HG03095 (cell line): ENCODE results near the gene RSPRY1.

Experiments
- ATAC-seq: cut with Tn5 transposase; IDR thresholded peaks from one replicate; pipeline ENCODE4 v1.9.1; 2021; ENCODE audit warnings: moderate library complexity; ENCODE audit not compliant: unreplicated experiment

The RSPRY1 gene

DNA sequence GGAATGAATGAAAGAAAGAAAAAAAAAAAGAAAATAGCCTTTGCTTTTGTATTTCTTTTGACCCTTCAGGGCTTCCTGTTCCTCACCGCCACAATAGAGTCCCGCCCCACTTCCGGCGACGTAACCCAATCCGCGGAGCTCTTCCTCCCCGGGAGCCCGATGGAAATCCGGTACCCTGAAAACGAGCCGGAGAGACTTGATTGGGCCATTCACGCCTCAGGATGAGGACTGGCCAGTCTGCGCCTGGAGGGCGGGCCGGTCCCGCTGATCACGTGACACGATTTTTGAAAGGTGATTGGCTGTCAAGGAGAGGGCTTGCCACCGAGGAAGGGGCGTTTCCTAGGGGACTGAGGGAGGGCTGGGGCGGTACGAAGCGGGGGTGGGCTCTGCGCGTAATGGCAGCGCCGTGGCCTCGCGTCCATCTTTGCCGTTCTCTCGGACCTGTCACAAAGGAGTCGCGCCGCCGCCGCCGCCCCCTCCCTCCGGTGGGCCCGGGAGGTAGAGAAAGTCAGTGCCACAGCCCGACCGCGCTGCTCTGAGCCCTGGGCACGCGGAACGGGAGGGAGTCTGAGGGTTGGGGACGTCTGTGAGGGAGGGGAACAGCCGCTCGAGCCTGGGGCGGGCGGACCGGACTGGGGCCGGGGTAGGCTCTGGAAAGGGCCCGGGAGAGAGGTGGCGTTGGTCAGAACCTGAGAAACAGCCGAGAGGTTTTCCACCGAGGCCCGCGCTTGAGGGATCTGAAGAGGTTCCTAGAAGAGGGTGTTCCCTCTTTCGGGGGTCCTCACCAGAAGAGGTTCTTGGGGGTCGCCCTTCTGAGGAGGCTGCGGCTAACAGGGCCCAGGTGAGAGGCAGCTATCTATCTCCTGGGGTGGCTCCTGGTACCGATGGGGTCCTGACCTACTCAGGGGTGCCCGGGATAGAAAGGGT, at the start of gene RSPRY1, which contains the start of gene PSME3IP1:
RSPRY1 (plus strand) TSS at position 385 of the 927 bp plus-strand sequence. CDS start 18,330 bp downstream, outside the sequence.
PSME3IP1 (minus strand) TSS at position 95 of the 927 bp plus-strand sequence. CDS start 12,185 bp downstream, outside the sequence.
- peak; percentile 88 for ATAC-seq

DNA sequence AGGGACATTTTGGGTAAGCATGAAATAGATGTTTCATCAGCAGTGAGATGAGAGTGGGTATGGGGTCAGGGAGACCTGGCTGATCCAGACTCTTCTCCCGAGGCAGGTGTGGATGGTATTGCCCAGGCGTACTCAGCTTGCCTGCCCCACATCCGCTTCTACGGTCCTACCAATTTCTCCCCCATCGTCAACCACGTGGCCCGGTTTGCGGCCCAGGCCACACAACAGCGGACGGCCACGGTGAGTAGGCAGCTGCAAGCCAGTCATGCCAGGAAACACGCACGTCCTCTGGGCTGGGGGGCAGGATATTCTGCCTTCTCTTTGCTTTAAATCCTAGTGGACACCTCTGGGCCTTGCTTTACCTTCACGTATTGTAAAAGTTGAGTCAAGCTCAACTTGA, 49.1 kb upstream of the RSPRY1 start:
- ATAC-seq: no peak

DNA sequence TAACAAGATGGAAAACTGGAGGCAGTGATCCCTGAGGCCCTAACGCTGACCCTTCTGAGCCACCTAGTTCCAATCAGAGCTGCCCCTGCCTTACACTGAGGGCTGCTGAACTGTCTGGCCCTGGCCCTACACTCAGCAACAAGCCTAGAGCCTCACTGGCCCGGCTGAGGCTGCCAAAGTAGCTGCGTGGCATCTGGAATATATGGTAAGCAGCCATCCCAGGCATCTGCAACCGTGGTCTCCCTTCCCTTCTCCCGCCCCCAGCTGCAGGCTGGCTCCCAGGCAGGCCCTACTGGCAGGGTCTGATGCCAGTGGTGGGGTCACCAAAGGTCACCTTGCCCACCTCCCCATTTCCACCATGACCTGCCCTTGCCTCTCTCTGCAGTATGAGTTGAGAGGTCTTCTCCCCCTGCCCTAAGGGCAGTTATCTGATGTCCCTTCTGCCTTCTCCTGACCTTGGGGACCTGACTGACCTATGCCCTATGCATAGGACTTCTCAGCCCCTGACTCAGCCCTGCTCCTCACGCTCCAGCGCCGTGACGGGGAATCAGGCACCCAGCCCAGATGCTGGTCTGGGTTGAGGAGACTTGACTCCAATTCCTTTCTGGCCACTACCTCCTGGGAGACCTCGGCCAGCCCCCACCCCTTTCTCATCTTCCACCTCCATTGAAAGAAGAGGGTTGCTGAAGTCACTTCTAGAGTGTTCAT, 48.4 kb upstream of the RSPRY1 start:
- no peak for ATAC-seq

DNA sequence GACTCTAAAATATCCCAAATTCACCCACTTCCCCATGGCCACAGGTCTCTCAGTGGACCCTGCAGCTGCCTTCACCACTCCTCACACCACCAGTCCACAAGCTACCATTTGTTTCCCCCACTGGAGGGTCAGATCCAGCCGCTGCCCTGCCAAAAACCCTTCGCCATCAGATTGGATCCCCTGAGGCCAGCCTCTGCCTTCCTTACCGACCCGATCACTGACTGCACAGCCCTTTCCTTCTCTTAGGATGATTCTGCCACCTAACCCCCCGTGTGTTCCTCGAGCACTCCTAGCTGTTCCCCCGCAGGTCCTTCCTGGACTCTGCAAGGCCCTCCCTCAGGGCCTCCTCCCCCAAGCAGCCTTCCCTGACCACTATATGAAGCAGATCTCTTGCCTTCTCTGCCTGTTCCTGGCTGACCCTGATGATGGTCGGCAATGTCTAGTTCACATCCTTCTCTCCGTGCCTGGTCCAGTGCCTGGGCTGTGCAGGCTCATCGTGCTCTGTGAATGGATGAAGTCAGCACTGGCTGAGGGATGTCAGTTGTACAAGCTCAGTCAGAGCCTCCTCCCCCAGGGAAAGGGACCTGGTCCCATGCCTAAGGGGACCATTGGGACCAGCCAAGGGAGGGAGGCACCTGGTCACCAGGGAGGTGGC, 47.7 kb upstream of the RSPRY1 start:
- no peak for ATAC-seq

DNA sequence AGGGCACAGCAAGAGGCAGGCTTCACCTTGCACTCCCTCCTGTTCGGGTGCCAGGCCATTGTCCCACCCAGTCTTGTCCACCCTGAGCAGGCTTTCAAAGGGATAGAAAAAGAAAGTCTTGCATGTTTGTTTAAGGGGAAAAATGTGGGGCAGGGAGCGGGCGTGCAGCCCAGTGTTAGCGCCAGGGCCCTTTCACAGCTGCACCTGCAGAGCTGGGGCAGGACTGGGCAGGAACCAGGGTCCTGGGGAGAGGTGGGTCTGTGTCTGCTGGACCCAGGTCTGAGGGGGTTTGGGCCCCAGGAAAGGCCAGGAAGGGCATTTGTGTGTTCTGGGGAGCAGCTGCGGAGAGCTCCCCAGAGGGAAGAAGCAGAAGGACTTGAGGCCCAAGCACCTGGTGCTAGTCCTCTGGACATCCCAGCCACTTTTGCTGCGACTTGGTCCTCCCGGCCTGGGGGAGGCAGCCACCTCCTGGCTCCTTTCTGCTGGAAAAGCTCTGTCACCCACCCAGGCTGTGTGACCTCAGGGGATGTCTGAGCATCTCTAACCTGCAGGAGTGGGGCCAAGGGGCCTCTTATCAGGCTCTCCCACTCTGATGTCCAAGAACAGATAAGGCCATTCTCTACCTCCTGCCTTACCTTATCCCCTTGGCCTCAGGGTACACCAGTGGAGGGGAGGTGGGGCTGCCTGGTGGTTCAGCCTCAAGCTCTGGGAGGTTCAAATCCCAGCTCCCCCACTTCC, 45.0 kb upstream of the RSPRY1 start:
- ATAC-seq: no peak

DNA sequence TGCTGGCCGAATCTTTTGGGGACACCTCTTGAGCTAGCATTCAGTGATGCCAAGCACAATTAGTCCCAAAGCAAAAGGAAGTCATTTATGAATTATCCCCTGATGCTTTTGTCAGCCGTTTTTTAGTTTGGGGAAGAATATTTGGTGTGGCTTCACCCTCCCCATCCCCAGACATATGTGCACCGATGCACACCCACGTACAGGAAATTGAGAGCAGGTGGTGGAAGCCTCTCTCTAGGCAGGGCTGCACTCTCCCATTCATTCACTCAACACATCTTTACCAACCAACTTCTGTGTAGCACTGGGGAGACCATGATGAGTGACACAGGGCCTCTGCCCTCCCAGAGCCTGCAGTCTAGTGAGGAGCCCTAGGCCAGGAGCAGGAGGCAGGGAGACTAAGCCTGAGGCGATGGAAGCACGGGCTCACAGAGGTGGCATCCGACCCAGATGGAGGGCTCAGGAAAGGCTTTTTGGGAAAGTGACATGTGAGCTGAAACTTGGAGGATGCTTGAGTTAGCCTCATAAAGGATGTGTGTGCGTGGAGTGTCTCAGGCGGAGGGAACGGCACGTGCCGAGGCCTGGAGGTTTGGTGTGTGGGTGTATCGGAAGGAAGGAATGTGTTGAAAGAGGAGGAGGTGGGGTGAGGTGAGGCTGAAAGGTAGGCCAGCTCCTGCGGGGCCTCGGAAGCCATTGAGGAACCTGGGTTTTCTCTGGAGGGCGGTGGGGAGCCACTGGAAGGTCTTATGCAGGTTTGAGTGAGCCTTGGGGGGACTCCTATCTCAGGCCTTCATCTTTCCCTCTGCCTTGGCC, 44.1 kb upstream of the RSPRY1 start:
- ATAC-seq: peak; percentile 67

DNA sequence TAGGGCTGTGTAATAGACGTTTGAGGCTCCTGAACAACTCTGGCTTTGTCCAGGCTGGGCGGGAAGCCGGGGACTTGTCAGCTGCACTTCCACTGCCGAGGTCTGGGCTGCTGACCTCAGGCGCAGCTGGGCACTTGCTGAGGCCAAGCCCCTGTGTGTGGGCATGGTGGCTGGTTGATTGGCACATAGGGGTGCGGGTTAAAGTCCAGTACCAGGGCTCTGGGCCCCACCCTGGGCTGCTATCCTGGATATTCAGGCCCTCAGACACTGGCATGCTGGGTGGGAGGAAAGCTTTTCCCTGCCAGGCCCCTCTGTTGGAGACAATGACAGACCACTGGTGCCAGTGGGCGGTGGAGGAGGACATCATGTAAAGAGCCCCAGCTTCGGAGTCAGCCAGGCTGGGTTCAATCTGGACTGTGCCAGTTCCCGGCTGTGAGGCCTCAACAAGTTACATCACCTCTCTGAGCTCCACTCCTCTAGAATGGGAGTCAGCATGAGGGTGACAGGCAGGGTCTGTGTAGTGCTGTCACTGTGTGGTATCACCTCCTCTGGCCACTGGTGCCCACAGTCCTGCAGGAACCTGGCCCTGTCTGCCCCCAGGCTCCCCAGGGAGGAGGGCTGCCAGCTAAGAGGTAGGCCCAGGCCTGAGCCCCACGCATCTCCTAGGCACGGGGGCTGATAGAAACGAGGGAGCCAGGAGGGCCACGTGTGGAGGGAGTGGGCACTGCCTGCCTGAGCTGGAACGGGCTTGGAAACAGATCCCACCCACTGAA, 42.8 kb upstream of the RSPRY1 start:
- ATAC-seq: no peak

DNA sequence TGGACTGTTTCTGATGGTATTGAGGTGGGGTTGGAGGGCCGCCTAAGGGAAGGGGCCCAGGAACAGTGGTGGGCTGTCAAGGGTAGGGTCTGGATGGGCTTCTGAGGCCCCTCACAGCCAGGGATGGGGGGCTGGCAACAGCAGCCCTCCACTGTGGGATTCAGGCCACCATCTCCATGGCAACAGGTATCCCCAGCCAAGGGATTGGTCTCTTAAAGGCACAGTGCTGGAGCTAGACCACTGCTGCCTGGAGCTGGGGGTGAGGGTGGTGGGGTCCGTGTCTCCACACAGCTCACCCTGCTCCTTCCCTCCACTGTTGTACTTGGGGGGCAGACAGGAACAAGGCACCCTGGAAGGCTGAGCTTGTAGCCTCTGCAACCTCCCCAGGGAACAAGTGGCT, 42.1 kb upstream of the RSPRY1 start:
- no peak for ATAC-seq

DNA sequence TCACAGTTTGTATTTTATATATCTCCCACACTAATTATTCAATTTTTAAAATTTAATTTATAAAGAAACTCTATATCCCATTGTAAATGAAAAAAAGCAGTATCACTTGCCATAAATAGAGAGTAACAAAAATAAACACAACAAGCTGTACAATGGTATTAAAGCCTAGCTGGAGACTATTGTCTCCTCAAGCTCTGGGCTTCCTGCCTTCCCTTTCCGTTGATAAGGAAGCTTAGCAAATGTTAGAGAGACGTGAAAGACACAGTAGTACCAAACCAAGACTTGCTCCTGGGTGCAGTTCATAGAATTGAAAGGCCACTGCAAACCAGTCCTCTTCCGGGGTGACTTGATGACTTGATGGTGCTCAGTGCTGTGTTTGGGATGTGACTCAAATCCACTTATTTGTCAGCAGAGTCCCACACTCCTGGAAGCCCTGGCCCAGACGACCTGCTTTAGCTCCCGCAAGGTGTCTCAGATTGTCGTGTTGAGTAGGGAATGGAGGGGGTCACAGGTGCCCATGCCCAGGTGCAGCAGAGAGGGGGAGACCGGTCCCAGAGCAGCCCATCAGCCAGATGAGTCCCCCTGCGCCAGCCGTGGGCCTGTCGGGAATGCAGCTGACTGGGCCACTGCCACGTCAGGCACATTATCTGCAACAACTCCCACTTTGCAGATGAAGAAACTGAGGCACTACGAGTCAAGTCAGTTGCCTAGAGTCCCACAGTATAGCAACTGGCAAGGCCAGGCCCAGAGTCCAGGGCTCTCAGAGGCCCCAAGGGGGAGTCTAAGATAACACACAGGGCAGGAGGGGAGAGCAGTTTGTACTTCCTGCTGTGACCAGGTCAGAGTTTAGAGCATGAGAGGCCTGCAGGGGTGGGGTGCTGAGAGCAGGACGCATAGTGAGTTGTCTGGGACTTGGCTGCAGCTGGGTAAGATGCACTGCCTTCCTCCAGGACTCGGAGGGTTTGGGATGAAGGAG, 40.8 kb upstream of the RSPRY1 start:
- no peak for ATAC-seq

DNA sequence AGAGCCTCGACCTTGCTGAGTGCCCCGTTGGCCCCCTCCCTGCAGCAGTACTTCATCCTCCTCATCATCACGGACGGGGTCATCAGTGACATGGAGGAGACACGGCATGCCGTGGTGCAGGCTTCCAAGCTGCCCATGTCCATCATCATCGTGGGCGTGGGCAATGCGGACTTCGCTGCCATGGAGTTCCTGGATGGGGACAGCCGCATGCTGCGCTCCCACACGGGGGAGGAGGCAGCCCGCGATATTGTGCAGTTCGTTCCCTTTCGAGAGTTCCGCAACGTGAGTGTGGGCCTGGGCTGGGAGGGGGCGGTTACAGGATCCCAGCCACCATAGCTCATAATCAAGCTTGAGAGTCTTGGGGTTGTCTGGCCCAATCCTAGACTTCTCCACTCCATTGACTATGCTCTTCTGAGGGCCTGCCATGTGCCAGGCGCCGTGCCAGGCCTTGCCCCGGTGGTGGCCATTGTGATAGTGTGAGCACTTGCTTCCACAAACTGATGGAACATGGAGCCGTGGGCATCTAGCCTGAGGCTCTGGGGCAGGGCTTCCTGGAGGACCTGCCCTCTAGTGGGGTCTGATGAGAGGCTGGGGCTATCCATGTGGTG, 40.0 kb upstream of the RSPRY1 start:
- no peak for ATAC-seq

DNA sequence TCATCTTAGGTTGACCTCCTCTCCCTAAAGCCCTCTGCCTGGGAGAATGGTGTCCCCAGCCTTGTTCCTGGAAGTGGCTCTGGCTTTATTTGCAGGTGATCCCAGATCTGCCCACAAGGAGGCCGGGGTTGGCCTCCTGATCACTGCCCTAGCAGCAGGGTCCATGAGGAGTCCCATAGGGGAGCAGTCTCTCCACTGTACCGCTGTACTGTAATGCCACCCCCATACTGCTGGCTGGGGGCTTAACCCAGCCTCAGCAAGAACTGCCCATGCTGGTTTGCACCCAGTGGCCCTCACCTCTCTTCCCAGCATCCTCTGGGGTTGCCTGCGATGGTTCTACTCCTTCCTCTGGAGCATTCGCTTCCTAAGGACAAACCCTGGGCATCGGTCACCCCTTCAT, 39.4 kb upstream of the RSPRY1 start:
- ATAC-seq: no peak

DNA sequence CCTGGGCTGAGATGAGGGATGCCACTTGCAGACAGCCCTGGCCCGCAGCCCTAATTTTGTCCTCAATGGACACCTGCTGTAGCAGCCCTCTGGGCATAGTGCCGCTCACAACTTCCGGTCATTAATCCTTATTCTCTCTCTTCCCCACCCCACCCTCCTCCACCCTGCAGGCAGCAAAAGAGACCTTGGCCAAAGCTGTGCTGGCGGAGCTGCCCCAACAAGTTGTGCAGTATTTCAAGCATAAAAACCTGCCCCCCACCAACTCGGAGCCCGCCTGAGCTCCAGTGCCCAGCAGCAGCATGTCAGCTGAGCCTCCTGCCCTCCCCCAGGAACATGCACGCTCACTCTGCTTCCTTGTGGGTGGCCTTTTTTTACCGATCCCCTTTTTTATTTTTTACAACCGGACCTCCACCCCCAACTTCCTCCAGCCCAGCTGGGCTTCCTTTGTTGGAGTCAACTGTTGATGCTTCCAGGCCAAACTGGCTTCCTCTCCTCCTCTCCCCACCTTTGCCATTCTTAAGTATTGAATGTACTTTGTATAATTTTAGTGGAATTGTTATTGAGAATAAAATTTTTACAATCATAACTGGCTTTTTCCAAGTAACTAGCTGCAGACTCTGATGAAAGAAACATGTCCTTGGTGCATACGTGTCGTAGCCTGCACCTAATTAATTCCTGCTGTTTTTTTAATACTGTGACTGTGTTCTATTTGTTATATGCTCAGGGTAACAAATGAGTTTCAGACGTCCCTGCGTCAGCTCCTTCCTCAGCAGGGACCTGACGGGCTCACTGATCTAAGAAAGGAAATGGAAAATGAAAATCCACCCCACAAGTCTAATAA, 38.5 kb upstream of the RSPRY1 start:
- ATAC-seq: no peak

DNA sequence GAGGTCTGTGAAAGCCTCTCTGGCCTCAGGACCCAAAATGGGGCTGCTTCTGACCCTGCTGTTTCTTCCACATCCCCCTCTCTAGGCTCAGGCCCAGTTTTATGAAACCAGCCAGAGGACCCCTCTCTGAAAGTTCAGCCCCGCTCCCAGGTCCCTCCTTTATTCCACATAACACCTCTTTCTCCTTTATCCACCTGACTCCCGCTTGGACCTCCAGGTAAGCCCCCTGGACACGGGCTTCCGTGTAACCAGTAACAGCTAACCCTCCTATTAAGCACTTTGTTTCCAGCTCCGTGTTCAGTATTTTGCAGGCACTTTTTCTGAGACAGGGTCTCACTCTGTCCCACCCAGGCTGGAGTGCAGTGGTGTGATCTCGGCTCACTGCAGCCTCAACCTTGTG, 37.6 kb upstream of the RSPRY1 start:
- ATAC-seq: no peak

DNA sequence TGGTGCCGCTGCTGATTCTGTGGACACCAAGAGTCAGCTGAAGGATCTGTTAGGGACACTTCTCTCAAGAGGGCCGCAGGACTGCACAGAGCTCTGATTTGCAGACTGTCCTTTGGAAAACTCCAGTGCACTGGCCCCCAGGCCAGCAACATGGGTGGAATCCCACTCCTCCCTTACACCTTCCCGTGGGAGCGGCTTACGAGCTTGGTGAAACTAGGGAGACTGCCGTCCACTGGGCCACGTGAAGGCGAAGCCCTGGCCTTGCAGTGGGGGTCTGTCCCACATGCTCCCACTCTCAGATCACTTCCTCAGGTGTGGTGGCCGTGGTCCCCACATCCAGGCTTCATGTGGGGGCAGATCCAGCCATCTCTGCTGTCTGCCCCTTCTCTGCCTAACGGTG, 36.7 kb upstream of the RSPRY1 start:
- no peak for ATAC-seq

DNA sequence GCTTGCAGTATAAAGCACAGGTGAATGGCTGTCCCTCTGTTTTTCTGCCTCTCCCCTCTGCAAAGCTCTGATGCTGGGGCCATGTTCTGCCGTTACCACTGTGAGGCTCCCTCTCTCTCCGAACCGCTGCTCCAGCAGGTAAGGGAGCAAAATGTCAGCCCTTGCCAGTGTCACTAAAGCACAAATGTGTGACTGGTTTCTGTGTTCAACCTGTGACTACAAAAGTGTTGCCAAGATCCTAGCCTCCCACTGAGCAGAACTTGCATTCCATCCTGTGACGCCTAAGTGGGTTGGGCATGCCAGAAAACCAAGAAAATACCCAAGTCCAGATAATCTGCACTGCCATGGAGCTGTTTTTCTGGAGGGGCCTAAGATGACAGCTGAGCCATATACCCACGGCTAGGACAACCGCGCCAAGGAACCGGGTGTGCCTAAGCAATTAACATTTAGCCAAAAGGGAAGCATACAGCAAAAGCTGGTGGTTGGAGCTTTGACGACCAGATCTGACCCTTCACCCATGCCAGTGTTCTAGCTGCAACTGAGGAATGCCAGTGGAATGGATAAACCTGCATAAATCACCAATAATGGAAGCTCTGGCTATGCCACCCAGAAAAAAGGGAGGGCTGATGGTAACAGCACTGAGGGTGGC, 35.3 kb upstream of the RSPRY1 start:
- no peak for ATAC-seq

DNA sequence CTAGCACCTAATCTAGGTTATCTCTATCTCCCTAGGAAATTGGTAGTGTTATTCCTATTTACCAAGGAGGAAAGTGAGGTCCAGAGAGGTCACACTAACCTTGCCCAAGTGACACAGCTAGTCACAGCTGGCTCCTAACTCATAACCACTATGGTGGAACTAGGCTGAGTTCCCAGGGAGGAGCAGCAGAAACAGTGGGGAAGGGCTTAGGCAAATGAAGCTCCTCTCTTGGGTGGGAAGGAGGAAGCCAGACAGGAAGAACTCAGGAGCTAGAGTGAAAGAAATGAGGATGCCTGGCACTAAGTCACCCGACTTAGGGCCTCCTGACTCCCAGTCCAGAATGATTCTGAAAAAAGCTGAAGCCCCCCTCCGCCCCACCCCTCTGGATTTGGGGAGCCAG, 34.8 kb upstream of the RSPRY1 start:
- ATAC-seq: no peak
